PC-3 (cell line): Measurements from ENCODE around the gene MACROD1. TPM values are rescaled to one million over a fixed set of nuclear protein-coding genes. Genes with fewer than 3 reads are reported as not detected.

Experiments
- ATAC-seq: fragments of 200-7000 bp; cut with Tn5 transposase; 2 replicates; pipeline ENCODE4 v1.9.1; 2020; ENCODE audit warnings: mild to moderate bottlenecking, moderate library complexity
- BruUV-seq: library from RNA; stranded (reverse); fragments of 400-500 nt; replicated peaks from 2 replicates; lab custom pipeline; 2021; lab: Mats Ljungman, UMichigan
- CTCF ChIA-PET: fragments of 300-600 bp; sonication (Branson Sonifier 250); formaldehyde crosslinking; loops from one replicate; lab custom pipeline; 2022; ENCODE audit warnings: antibody characterized with exemption; lab: Charles Lee
- POLR2A ChIA-PET: fragments of 300-600 bp; sonication (Branson Sonifier 250); formaldehyde crosslinking; loops from one replicate; lab custom pipeline; 2022; ENCODE audit warnings: antibody characterized with exemption; ENCODE audit not compliant: unreplicated experiment; lab: Charles Lee
- DNase-seq: peaks from one replicate; pipeline ENCODE4 v3.0.0-alpha.2; 2015
- H2AFZ ChIP-seq: fragments of 300-600 bp; sonication (generic); 2 replicates; pipeline ENCODE4 v1.6.0; 2016; ENCODE audit warnings: antibody characterized with exemption, low read length
- H3F3A ChIP-seq: fragments of 300-600 bp; sonication (generic); one replicate; pipeline ENCODE4 v1.6.0; 2017; ENCODE audit warnings: antibody characterized with exemption, low read length, control low read depth, mild to moderate bottlenecking; ENCODE audit not compliant: unreplicated experiment
- H3K27ac ChIP-seq: fragments of 300-600 bp; sonication (generic); 2 replicates; pipeline ENCODE4 v1.5.1; 2016; ENCODE audit warnings: mild to moderate bottlenecking, low read length
- H3K27me3 ChIP-seq: fragments of 300-600 bp; sonication (generic); 2 replicates; pipeline ENCODE4 v1.6.1; 2016; ENCODE audit warnings: low read length, mixed read lengths
- H3K36me3 ChIP-seq: fragments of 300-600 bp; sonication (generic); 2 replicates; pipeline ENCODE4 v1.6.1; 2016; ENCODE audit warnings: low read depth, mixed run types, low read length, mixed read lengths
- H3K4me1 ChIP-seq: fragments of 300-600 bp; sonication (generic); 2 replicates; pipeline ENCODE4 v1.5.1; 2016; ENCODE audit warnings: low read length; ENCODE audit not compliant: insufficient read depth
- H3K4me2 ChIP-seq: fragments of 300-600 bp; sonication (generic); 2 replicates; pipeline ENCODE4 v1.6.0; 2016; ENCODE audit warnings: low read length
- H3K4me3 ChIP-seq: fragments of 300-600 bp; sonication (generic); 2 replicates; pipeline ENCODE4 v1.5.1; 2016; ENCODE audit warnings: mild to moderate bottlenecking, low read length, mixed read lengths
- H3K79me2 ChIP-seq: fragments of 300-600 bp; sonication (generic); 2 replicates; pipeline ENCODE4 v1.6.1; 2017; ENCODE audit warnings: low read length, mixed read lengths
- H3K9ac ChIP-seq: fragments of 300-600 bp; sonication (generic); 2 replicates; pipeline ENCODE4 v1.6.0; 2016; ENCODE audit warnings: mild to moderate bottlenecking, low read length
- H3K9me2 ChIP-seq: fragments of 300-600 bp; sonication (generic); replicated peaks from 2 replicates; pipeline ENCODE4 v1.6.1; 2016; ENCODE audit warnings: mixed run types, low read length, mixed read lengths
- H3K9me3 ChIP-seq: fragments of 300-600 bp; sonication (generic); 2 replicates; pipeline ENCODE4 v1.6.1; 2016; ENCODE audit warnings: low read length, mixed read lengths
- H4K20me1 ChIP-seq: fragments of 300-600 bp; sonication (generic); 2 replicates; pipeline ENCODE4 v1.6.1; 2016; ENCODE audit warnings: low read length, mixed read lengths
- EZH2 ChIP-seq: fragments of 300-600 bp; sonication (generic); IDR thresholded peaks from one replicate; pipeline ENCODE4 v1.6.1; 2017; ENCODE audit warnings: antibody characterized with exemption, mild to moderate bottlenecking, low read length; ENCODE audit not compliant: unreplicated experiment
- EZH2phosphoT487 ChIP-seq: fragments of 300-600 bp; sonication (generic); IDR thresholded peaks from 2 replicates; pipeline ENCODE4 v1.6.1; 2018; ENCODE audit warnings: mild to moderate bottlenecking, antibody characterized with exemption, low read length, borderline replicate concordance
- intact Hi-C: fragments of 100-400 bp; cut with micrococcal nuclease; formaldehyde crosslinking; loops from 2 replicates; pipeline ENCODE4 v1.9.0; 2023
- total RNA-seq: library from RNA; depleted of rRNA; stranded (reverse); fragments of >200 nt; gene quantifications from 2 replicates; pipeline ENCODE4 v1.2.3, GENCODE V29; 2014
- TF ChIP-seq, protein P1 (sequence below): fragments of 300-600 bp; sonication (generic); conservative IDR thresholded peaks from 2 replicates; pipeline ENCODE4 v1.5.1; 2017; ENCODE audit warnings: antibody characterized with exemption, low read depth, mild to moderate bottlenecking, low read length

MACROD1 gene
- total RNA-seq, 1 experiment from 2014 or later: 71.4 TPM

DNA sequence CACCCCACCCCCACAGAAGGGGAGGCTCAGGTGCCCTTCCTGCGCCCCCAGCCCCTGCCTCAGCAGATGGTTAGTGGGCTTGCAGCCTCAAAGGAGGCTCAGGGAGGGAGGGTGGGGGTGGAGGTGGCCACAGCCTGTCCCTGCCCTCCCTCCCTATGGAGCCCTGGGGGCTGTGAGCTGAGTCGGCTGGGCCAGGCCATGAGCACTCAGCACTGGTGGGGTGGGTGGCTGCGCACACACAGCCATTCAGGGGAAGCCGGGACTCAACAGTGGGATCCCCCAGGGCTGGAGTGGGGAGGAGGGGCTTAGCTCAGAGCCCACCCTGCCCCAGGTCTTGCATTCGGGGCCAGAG lies 80.0 kb downstream of the MACROD1 start:
- intact Hi-C loops: no loop called here
- H3K27me3 ChIP-seq: no peaks in the 10 kb centered on the region
- no peak overlapping the region for H3K27ac ChIP-seq
- H3K36me3 ChIP-seq: no peaks in the 10 kb centered on the region
- DNase-seq (no peak), ATAC-seq (no peak)
- CTCF ChIA-PET: no interaction called here
- H3K9me3 ChIP-seq: no peaks in the 10 kb centered on the region
- BruUV-seq: no TSS peak
- H3K79me2 ChIP-seq: no peaks in the 10 kb centered on the region
- no peaks in the 10 kb centered on the region for H3F3A ChIP-seq
- H3K4me3 ChIP-seq: no peak overlapping the region
- POLR2A ChIA-PET: no interaction called here
- H4K20me1 ChIP-seq: no peaks in the 10 kb centered on the region
- no peak for TF ChIP-seq EZH2phosphoT487
- TF ChIP-seq, protein P1, sequence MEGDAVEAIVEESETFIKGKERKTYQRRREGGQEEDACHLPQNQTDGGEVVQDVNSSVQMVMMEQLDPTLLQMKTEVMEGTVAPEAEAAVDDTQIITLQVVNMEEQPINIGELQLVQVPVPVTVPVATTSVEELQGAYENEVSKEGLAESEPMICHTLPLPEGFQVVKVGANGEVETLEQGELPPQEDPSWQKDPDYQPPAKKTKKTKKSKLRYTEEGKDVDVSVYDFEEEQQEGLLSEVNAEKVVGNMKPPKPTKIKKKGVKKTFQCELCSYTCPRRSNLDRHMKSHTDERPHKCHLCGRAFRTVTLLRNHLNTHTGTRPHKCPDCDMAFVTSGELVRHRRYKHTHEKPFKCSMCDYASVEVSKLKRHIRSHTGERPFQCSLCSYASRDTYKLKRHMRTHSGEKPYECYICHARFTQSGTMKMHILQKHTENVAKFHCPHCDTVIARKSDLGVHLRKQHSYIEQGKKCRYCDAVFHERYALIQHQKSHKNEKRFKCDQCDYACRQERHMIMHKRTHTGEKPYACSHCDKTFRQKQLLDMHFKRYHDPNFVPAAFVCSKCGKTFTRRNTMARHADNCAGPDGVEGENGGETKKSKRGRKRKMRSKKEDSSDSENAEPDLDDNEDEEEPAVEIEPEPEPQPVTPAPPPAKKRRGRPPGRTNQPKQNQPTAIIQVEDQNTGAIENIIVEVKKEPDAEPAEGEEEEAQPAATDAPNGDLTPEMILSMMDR: no peak
- no peak overlapping the region for H3K9ac ChIP-seq
- no peaks in the 10 kb centered on the region for H3K9me2 ChIP-seq
- no peaks in the 10 kb centered on the region for H3K4me1 ChIP-seq
- no peak overlapping the region for H3K4me2 ChIP-seq
- H2AFZ ChIP-seq: no peak overlapping the region

DNA sequence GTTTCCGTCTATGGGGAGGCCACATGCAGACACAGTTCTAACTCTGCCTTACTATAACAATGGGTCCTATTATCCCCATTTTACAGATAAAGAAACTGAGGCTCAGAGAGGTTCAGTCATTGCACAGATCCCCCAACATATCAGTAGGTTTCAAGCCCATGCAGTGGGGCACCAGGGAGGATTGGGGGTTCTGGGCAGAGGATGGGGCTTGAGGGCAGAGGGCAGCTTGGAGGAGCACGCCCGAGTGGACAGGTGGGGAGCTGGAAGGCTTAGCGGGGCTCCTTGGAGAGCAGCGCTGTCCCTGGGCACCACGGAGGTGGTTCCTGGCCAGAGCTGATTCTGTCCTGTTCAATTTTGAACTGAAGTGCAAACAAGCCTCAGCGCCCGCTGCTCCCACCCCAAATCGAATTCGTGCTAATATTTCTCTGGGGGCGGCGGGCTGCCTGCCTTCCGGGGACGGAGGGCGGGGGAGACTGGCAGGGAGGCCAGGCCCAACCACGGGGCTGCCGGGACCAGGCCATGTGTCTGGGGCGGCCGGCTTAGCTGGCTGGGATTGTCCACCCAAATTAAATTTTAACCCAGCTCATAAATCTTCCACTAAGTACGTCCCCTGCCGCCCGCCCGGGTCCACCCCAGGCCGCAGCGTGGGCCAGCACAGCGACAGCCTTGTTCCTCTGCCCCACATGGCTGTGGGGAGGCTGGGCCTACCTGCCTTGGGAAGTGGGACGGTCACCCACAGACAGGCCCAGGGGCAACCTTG lies 80.8 kb downstream of the MACROD1 start:
- H3K36me3 ChIP-seq: no peaks in the 10 kb centered on the region
- no peaks in the 10 kb centered on the region for H3K9me2 ChIP-seq
- no peaks in the 10 kb centered on the region for H3K4me1 ChIP-seq
- no peaks in the 10 kb centered on the region for H4K20me1 ChIP-seq
- H3K9me3 ChIP-seq: no peaks in the 10 kb centered on the region
- intact Hi-C loops: no loop called here
- no peaks in the 10 kb centered on the region for H3F3A ChIP-seq
- CTCF ChIA-PET: no interaction called here
- H3K79me2 ChIP-seq: no peaks in the 10 kb centered on the region
- no peak for ATAC-seq
- H2AFZ ChIP-seq: no peak overlapping the region
- no peak overlapping the region for H3K4me3 ChIP-seq
- H3K4me2 ChIP-seq: no peak overlapping the region
- H3K27me3 ChIP-seq: no peaks in the 10 kb centered on the region
- H3K9ac ChIP-seq: no peak overlapping the region
- POLR2A ChIA-PET: no interaction called here
- no peak overlapping the region for H3K27ac ChIP-seq
- DNase-seq: no peak
- TF ChIP-seq, protein P1: no peak
- no peak for TF ChIP-seq EZH2phosphoT487
- no peak for TF ChIP-seq EZH2
- no TSS peak for BruUV-seq

DNA sequence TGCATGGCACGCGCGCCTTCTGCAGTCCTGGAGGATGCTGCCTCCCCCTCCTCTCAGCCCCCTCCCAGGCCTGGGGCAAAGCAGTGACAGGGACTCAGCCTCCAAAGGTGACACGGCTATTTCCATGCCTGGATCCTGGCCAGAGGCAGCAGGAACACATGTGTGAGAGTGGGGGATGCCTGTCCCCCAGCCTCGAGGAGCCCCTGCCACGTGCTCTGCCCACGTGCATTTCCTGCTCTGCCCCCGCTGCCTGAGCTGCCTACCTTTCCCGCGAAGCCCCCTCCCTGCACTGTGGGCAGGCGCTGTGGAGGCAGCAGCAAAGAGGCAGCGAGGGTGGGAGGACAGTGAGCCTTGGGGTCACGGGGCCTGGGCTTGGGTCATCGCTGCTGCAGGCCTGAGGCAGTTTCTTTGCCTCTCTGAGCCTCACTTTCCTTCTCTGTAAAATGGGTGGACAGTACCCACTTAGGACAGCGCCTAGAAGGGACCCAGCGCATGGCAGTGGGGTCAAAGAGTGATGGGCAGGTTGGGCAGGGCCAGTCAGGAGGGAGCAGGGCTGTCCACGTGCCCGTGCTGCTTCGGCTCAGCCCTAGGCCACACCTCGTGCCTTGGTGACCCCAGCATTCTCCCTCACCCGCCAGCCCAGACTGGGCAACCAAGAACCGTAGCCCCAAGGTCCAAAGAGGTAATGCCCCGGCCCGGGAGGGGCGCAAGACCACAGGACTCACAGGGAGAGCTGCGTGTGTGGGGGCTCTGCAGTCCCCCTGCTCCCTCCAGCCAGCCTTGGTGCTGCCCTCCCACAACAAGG lies 81.6 kb downstream of the MACROD1 start:
- DNase-seq (no peak), ATAC-seq (no peak)
- Histone ChIP-seq H3K27me3 (no peaks in the 10 kb centered on the region), H3K9ac (no peak overlapping the region), H3K4me1 (no peaks in the 10 kb centered on the region), H3K4me2 (no peak overlapping the region), H4K20me1 (no peaks in the 10 kb centered on the region), H3F3A (no peaks in the 10 kb centered on the region), H3K9me2 (no peaks in the 10 kb centered on the region), H3K27ac (no peak overlapping the region), H3K4me3 (no peak overlapping the region), H2AFZ (no peak overlapping the region), H3K9me3 (no peaks in the 10 kb centered on the region), H3K36me3 (no peaks in the 10 kb centered on the region), H3K79me2 (no peaks in the 10 kb centered on the region)
- BruUV-seq: no TSS peak
- TF ChIP-seq, protein P1: no peak
- TF ChIP-seq EZH2: no peak
- no peak for TF ChIP-seq EZH2phosphoT487
- intact Hi-C loops: no loop called here
- ChIA-PET CTCF (no interaction called here), POLR2A (interaction anchor here (0.5 kb wide), 1 partner anchor 120 kb away, joined by 10 read pairs; no protein-coding TSS in a partner anchor)
